Hepatocyte (in vitro differentiated cells): ENCODE data around the gene GNAL. TPM values are rescaled to one million over a fixed set of nuclear protein-coding genes. Genes with fewer than 3 reads are reported as not detected.

Source experiments
- DNase-seq: peaks from one replicate; pipeline ENCODE4 v3.0.0-alpha.2; 2016; ENCODE audit warnings: low spot score
- H2AFZ ChIP-seq: fragments of 200-600 bp; sonication (generic); 2 replicates; pipeline ENCODE4 v1.6.0; 2016; ENCODE audit warnings: antibody characterized with exemption, mild to moderate bottlenecking
- H3K27ac ChIP-seq: fragments of 200-600 bp; sonication (generic); 2 replicates; pipeline ENCODE4 v1.5.1; 2016; ENCODE audit warnings: mild to moderate bottlenecking
- H3K27me3 ChIP-seq: fragments of 200-600 bp; sonication (generic); 2 replicates; pipeline ENCODE4 v1.6.1; 2016
- H3K36me3 ChIP-seq: fragments of 200-600 bp; sonication (generic); replicated peaks from 2 replicates; pipeline ENCODE4 v1.5.1; 2016; ENCODE audit warnings: low read depth; ENCODE audit not compliant: insufficient read depth
- H3K4me1 ChIP-seq: fragments of 200-600 bp; sonication (generic); 2 replicates; pipeline ENCODE4 v1.5.1; 2016; ENCODE audit warnings: mild to moderate bottlenecking, moderate library complexity; ENCODE audit not compliant: insufficient read depth
- H3K4me2 ChIP-seq: fragments of 200-600 bp; sonication (generic); 2 replicates; pipeline ENCODE4 v1.6.0; 2016
- H3K4me3 ChIP-seq: fragments of 200-600 bp; sonication (generic); 2 replicates; pipeline ENCODE4 v1.5.1; 2016; ENCODE audit warnings: mild to moderate bottlenecking
- H3K79me2 ChIP-seq: fragments of 200-600 bp; sonication (generic); 2 replicates; pipeline ENCODE4 v1.6.0; 2017; ENCODE audit warnings: mild to moderate bottlenecking
- H3K9me2 ChIP-seq: fragments of 200-600 bp; sonication (generic); replicated peaks from 2 replicates; pipeline ENCODE4 v1.6.0; 2017; ENCODE audit warnings: mild to moderate bottlenecking; ENCODE audit not compliant: insufficient read depth
- H3K9me3 ChIP-seq: fragments of 200-600 bp; sonication (generic); 2 replicates; pipeline ENCODE4 v1.5.1; 2016; ENCODE audit warnings: low read depth, mild to moderate bottlenecking
- H4K20me1 ChIP-seq: fragments of 200-600 bp; sonication (generic); 2 replicates; pipeline ENCODE4 v1.6.0; 2016; ENCODE audit warnings: mild to moderate bottlenecking; ENCODE audit not compliant: insufficient read depth, poor library complexity, severe bottlenecking
- CTCF ChIP-seq: fragments of 200-600 bp; sonication (generic); IDR thresholded peaks from 2 replicates; pipeline ENCODE4 v1.5.1; 2016; ENCODE audit warnings: antibody characterized with exemption, mild to moderate bottlenecking; ENCODE audit not compliant: poor library complexity
- EZH2 ChIP-seq: fragments of 200-600 bp; sonication (generic); IDR thresholded peaks from 2 replicates; pipeline ENCODE4 v1.6.1; 2016; ENCODE audit warnings: antibody characterized with exemption, mild to moderate bottlenecking, borderline replicate concordance
- EZH2phosphoT487 ChIP-seq: fragments of 200-600 bp; sonication (generic); IDR thresholded peaks from one replicate; pipeline ENCODE4 v1.6.1; 2018; ENCODE audit warnings: antibody characterized with exemption, mild to moderate bottlenecking, low read depth, moderate library complexity; ENCODE audit not compliant: unreplicated experiment, severe bottlenecking
- WGBS: methylation state at CpG from one replicate; pipeline ENCODE4 v1.1.6; 2016; ENCODE audit warnings: low lambda C conversion rate; ENCODE audit errors: missing lambda C conversion rate; 5-methylcytosine and 5-hydroxymethylcytosine counted together
- polyA plus RNA-seq: library from polyadenylated mRNA; unstranded; fragments of >200 nt; fragmentation: Nextera tagmentation; extraction: Ambion mirVana; gene quantifications from 2 replicates; pipeline ENCODE4 v1.2.1, GENCODE V29; 2016
- total RNA-seq: library from RNA; depleted of rRNA; stranded (reverse); fragments of >200 nt; gene quantifications from 2 replicates; pipeline ENCODE4 v1.2.3, GENCODE V29; 2014

Gene GNAL
- total and polyA plus RNA-seq, 2 experiments from 2014 or later: 4.4 to 5.2 TPM

GRCh38 chr18:11820697-11821096 is 131.6 kb downstream of the GNAL start:
- no peaks in the 10 kb centered on the region for H3K79me2 ChIP-seq
- DNase-seq: no peak
- H3K9me2 ChIP-seq: no peaks in the 10 kb centered on the region
- no peak overlapping the region for H3K4me2 ChIP-seq
- no peak overlapping the region for H2AFZ ChIP-seq
- no peak for TF ChIP-seq EZH2phosphoT487
- no peak for TF ChIP-seq CTCF
- no peak for TF ChIP-seq EZH2
- no peaks in the 10 kb centered on the region for H3K27me3 ChIP-seq
- 36% methylated on average over 2 of the region's 2 CpGs for WGBS
- no peaks in the 10 kb centered on the region for H4K20me1 ChIP-seq
- no peak overlapping the region for H3K4me3 ChIP-seq
- H3K4me1 ChIP-seq: no peaks in the 10 kb centered on the region
- no peak overlapping the region for H3K27ac ChIP-seq
- no peaks in the 10 kb centered on the region for H3K9me3 ChIP-seq
- no peaks in the 10 kb centered on the region for H3K36me3 ChIP-seq

GRCh38 chr18:11821208-11821607 is 132.1 kb downstream of the GNAL start:
- H3K4me3 ChIP-seq: no peak overlapping the region
- no peaks in the 10 kb centered on the region for H4K20me1 ChIP-seq
- no peaks in the 10 kb centered on the region for H3K27me3 ChIP-seq
- TF ChIP-seq EZH2: no peak
- H3K4me1 ChIP-seq: no peaks in the 10 kb centered on the region
- 90% methylated on average over 7 of the region's 7 CpGs for WGBS
- no peaks in the 10 kb centered on the region for H3K79me2 ChIP-seq
- H3K9me2 ChIP-seq: no peaks in the 10 kb centered on the region
- H3K4me2 ChIP-seq: no peak overlapping the region
- H3K36me3 ChIP-seq: no peaks in the 10 kb centered on the region
- no peak for DNase-seq
- no peak overlapping the region for H2AFZ ChIP-seq
- H3K27ac ChIP-seq: no peak overlapping the region
- H3K9me3 ChIP-seq: no peaks in the 10 kb centered on the region

- H3K79me2 ChIP-seq: no peaks in the 10 kb centered on the region
- DNase-seq: no peak
- TF ChIP-seq CTCF (no peak), EZH2 (no peak), EZH2phosphoT487 (no peak)
- WGBS: 97% methylated on average over 39 of the region's 40 CpGs
- no peaks in the 10 kb centered on the region for H3K9me3 ChIP-seq
- H2AFZ ChIP-seq: no peak overlapping the region
- no peak overlapping the region for H3K4me3 ChIP-seq
- H3K4me1 ChIP-seq: no peaks in the 10 kb centered on the region
- H3K9me2 ChIP-seq: no peaks in the 10 kb centered on the region
- H3K4me2 ChIP-seq: no peak overlapping the region
- H3K27me3 ChIP-seq: no peaks in the 10 kb centered on the region
- H3K27ac ChIP-seq: no peak overlapping the region
- H3K36me3 ChIP-seq: no peaks in the 10 kb centered on the region
- no peaks in the 10 kb centered on the region for H4K20me1 ChIP-seq
Measured at GRCh38 chr18:11821643-11822237, 132.7 kb downstream of the GNAL start.

- Histone ChIP-seq H3K27ac (no peak overlapping the region), H3K4me1 (no peaks in the 10 kb centered on the region), H2AFZ (no peak overlapping the region), H3K36me3 (no peaks in the 10 kb centered on the region), H3K4me3 (no peak overlapping the region), H3K79me2 (no peaks in the 10 kb centered on the region), H3K4me2 (no peak overlapping the region), H3K9me3 (no peaks in the 10 kb centered on the region), H4K20me1 (no peaks in the 10 kb centered on the region), H3K27me3 (no peaks in the 10 kb centered on the region), H3K9me2 (no peaks in the 10 kb centered on the region)
- WGBS: 42% methylated on average over 5 of the region's 5 CpGs
- no peak for DNase-seq
- TF ChIP-seq EZH2: no peak
Measured at GRCh38 chr18:11823545-11823944, 134.5 kb downstream of the GNAL start.
